HG03442 (cell line): ENCODE measurements around the gene NDRG4.

Source experiments
- ATAC-seq: cut with Tn5 transposase; IDR thresholded peaks from one replicate; pipeline ENCODE4 v1.9.1; 2021; ENCODE audit warnings: mild to moderate bottlenecking, moderate library complexity; ENCODE audit not compliant: unreplicated experiment

Gene NDRG4

GRCh38 chr16:58537124-58537906 is 37.4 kb downstream of the NDRG4 start:
- ATAC-seq = no peak

- ATAC-seq = no peak
Measured at GRCh38 chr16:58541711-58542110, 41.8 kb downstream of the NDRG4 start.

GRCh38 chr16:58542291-58542690 is 42.3 kb downstream of the NDRG4 start:
- no peak for ATAC-seq

GRCh38 chr16:58543685-58544084 is 43.7 kb downstream of the NDRG4 start:
- no peak for ATAC-seq

- no peak for ATAC-seq
Measured at GRCh38 chr16:58548378-58548777, 48.4 kb downstream of the NDRG4 start.

GRCh38 chr16:58551496-58551895 is 51.6 kb downstream of the NDRG4 start:
- no peak for ATAC-seq

- no peak for ATAC-seq
Measured at GRCh38 chr16:58556678-58557077, 56.7 kb downstream of the NDRG4 start.
